ENCODE data around the gene C2CD2. TPM values are rescaled to one million over a fixed set of nuclear protein-coding genes. Genes with fewer than 3 reads are reported as not detected.
"Not testable (repeated sequence)": the region's sequence is repeated elsewhere in the genome, so short reads cannot be mapped to it uniquely, and the experiment has no call there.

Gene C2CD2
- total RNA-seq, 1 donor from 2014 or later: 20.5 TPM

DNA sequence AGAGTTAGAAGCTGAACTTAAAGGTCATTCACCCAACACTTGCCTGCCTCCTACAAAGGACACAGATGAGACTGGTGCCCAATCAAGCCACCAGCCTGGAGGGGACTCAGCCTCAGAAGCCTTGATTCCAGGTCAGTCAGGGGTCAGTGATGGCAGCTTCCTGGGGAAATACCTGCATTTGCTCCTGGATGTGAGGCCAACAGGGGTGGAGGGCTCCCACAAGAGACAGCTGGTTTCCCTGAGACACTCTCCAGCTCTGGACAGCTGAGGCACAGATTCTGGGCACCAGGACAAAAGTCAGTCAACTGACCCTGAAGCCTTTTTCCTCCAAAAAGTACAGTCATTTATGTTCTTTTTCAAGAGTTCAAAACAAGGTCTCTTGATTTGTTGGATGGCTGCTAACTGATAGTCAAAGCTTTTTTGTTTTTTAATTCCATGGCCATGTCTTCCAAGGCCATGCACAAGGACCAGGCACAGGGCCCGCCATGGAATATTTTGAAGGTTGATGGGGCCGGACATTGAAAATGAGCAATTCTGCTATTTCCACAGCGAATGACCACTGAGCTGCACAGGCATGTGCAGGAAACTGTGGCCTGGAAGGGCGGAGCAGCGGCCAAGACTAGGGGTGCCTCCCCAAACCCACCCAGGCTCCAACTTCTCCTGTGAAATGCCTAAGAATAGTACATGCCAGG is 1.8 kb downstream of the C2CD2 start:
- Mint-ChIP-seq H3K4me3 (peak overlapping the region; percentile 87), H3K27me3 (peaks cover 3% of the 10 kb centered on the region), H3K4me1 (ENCODE audit: unreplicated experiment) (peaks cover 24% of the 10 kb centered on the region), H3K27ac (peak overlapping the region; percentile 60), H3K9me3 (no peaks in the 10 kb centered on the region), H3K36me3 (no peaks in the 10 kb centered on the region)
- TF ChIP-seq, protein P1, sequence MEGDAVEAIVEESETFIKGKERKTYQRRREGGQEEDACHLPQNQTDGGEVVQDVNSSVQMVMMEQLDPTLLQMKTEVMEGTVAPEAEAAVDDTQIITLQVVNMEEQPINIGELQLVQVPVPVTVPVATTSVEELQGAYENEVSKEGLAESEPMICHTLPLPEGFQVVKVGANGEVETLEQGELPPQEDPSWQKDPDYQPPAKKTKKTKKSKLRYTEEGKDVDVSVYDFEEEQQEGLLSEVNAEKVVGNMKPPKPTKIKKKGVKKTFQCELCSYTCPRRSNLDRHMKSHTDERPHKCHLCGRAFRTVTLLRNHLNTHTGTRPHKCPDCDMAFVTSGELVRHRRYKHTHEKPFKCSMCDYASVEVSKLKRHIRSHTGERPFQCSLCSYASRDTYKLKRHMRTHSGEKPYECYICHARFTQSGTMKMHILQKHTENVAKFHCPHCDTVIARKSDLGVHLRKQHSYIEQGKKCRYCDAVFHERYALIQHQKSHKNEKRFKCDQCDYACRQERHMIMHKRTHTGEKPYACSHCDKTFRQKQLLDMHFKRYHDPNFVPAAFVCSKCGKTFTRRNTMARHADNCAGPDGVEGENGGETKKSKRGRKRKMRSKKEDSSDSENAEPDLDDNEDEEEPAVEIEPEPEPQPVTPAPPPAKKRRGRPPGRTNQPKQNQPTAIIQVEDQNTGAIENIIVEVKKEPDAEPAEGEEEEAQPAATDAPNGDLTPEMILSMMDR (conservative IDR thresholded peaks at IDR 0.05): no peak
- no peak for DNase-seq (ENCODE audit: extremely low spot score, unreplicated experiment)

DNA sequence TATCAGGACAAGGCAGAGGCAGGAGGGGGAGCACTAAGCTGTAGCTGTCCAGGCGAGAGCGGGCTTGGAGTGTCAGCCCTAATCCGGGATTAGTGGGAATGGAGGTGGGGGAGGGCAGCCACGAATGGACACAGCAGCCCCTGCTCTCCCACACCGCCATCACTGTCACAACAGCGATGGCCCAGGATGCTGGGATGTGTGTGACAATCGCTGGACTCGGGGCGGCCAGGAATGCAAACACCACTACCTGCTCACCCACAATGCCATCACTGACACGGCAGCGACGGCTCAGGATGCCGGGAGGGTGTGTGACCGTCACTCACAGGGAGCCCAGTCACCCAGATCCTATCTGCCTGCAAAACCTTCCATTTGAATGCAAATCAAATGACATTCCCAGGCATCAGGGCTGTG is 2.9 kb downstream of the C2CD2 start:
- TF ChIP-seq, protein P1 (conservative IDR thresholded peaks at IDR 0.05): no peak
- Mint-ChIP-seq H3K27ac (no peak overlapping the region), H3K36me3 (no peaks in the 10 kb centered on the region), H3K9me3 (no peaks in the 10 kb centered on the region), H3K4me1 (ENCODE audit: unreplicated experiment) (peaks cover 18% of the 10 kb centered on the region), H3K4me3 (peak overlapping the region; percentile 60), H3K27me3 (peaks cover 3% of the 10 kb centered on the region)
- DNase-seq (ENCODE audit: extremely low spot score, unreplicated experiment): no peak

DNA sequence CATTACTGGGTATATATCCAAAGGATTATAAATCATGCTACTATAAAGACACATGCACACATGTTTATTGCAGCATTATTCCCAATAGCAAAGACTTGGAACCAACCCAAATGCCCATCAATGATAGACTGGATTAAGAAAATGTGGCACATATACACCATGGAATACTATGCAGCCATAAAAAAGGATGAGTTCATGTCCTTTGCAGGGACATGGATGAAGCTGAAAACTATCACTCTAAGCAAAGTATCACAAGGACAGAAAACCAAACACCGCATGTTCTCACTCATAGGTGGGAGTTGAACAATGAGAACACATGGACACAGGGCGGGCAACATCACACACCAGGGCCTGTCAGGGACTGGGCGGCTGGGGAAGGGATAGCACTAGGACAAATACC is 4.2 kb downstream of the C2CD2 start:
- not testable (repeated sequence) for H3K36me3 Mint-ChIP-seq; DNase-seq (ENCODE audit: extremely low spot score, unreplicated experiment); H3K27me3 Mint-ChIP-seq; H3K9me3 Mint-ChIP-seq; H3K27ac Mint-ChIP-seq
- peak overlapping the region; percentile 58 for H3K4me3 Mint-ChIP-seq
- peaks cover 10% of the 10 kb centered on the region for H3K4me1 Mint-ChIP-seq (ENCODE audit: unreplicated experiment)

DNA sequence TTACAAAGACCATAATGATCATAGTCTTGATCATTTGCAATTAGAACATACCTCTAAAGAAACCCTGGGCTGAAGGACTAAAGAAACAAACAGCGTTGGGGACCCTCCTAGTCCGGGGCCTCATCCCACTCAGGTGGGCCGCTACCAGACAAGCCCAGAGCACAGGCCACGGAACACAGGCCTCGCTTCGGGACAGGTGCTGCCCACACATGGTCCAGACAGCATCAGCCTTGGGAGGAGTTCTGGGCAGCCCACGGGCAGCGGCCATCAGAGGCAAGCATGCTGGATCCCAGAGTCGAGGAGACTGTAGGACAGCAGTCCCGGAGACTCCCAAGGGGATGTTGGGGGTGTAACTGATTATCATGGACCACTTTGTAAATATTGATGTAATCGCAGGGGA is 4.9 kb downstream of the C2CD2 start:
- Mint-ChIP-seq H3K4me1 (ENCODE audit: unreplicated experiment) (peaks cover 5% of the 10 kb centered on the region), H3K27ac (no peak overlapping the region), H3K27me3 (peaks cover 3% of the 10 kb centered on the region), H3K9me3 (no peaks in the 10 kb centered on the region), H3K36me3 (peaks cover 4% of the 10 kb centered on the region), H3K4me3 (no peak overlapping the region)
- DNase-seq (ENCODE audit: extremely low spot score, unreplicated experiment): no peak
- TF ChIP-seq, protein P1 (conservative IDR thresholded peaks at IDR 0.05): no peak

DNA sequence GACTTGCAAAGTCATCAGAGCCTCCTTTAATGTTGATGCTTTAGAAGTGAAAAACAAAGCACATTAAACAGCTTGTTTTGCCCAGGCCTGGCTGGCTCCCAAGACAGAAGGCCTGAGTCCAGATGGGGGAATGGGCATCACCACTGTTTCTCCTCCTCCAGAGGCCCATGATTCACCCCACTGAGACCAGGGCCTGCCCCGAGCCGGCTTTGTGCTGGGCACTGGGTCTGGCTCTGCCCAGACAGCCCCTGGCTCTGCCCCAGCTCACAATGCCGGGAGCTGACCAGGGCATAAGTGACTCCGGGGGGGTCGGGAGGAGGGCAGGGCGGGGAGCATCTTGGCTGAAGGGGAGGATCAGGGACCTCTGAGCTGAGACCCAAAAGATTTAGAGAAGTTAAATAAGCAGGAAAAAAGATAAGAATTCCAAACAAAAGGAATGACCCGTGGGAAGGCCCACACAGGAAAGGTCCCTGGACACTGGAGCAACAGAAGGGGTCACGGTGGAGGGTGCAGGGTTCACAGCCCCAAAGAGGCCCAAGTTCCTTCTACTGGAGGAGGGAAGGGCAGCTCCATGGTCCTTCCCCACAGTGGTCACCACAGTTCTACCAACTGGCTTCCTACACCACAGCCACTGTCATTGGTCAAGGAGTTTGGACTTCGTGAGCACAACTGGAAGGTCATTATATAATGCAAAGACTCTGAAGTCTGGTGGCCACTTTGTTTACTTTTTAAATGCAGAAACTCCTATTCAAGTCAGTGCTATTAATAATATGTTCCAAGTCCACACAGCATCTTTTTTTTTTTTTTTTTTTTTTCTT is 5.5 kb downstream of the C2CD2 start:
- no peaks in the 10 kb centered on the region for H3K9me3 Mint-ChIP-seq
- no peak overlapping the region for H3K27ac Mint-ChIP-seq
- no peak for DNase-seq (ENCODE audit: extremely low spot score, unreplicated experiment)
- TF ChIP-seq, protein P1 (conservative IDR thresholded peaks at IDR 0.05): no peak
- H3K36me3 Mint-ChIP-seq: peaks cover 4% of the 10 kb centered on the region
- peaks cover 5% of the 10 kb centered on the region for H3K4me1 Mint-ChIP-seq (ENCODE audit: unreplicated experiment)
- H3K27me3 Mint-ChIP-seq: peaks cover 3% of the 10 kb centered on the region
- H3K4me3 Mint-ChIP-seq: no peak overlapping the region

DNA sequence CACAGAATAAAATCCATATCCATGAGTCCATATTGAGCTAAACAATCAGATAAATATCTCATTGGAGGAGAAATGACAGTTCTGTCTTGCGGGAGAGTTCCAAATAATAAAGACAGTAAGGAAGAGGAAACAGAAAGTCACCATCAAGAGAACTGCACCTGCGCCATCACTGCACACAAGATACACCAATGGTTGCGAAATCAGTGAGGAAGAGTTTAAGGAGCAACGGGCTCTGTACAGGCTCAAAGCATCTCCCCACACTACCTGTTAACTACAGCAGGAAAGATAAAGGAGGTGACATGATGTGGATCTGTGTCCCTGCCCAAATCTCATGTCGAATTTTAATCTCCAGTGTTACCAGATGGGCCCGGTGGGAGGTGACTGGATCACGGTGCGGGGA is 7.8 kb downstream of the C2CD2 start:
- H3K27ac Mint-ChIP-seq: no peak overlapping the region
- no peaks in the 10 kb centered on the region for H3K27me3 Mint-ChIP-seq

More for the DNA sequence above, 7.8 kb downstream of the C2CD2 start:
- DNase-seq (ENCODE audit: extremely low spot score, unreplicated experiment): no peak
- TF ChIP-seq, protein P1 (conservative IDR thresholded peaks at IDR 0.05): no peak
- H3K36me3 Mint-ChIP-seq: peaks cover 4% of the 10 kb centered on the region
- no peaks in the 10 kb centered on the region for H3K9me3 Mint-ChIP-seq
- no peaks in the 10 kb centered on the region for H3K4me1 Mint-ChIP-seq (ENCODE audit: unreplicated experiment)
- H3K4me3 Mint-ChIP-seq: no peak overlapping the region

All from type B pancreatic cell (in vitro differentiated cells).